Suprapubic skin (tissue), 4 donors: ENCODE measurements around the gene ABHD16A. TPM values are rescaled to one million over a fixed set of nuclear protein-coding genes. Genes with fewer than 3 reads are reported as not detected.

Source experiments
- DNase-seq, 2 donors: peaks; one replicate each; pipeline ENCODE4 v3.0.0-alpha.2; 2019; ENCODE audit warnings: low spot score in 2 of 2
- H3K27ac ChIP-seq: fragments of 200-600 bp; sonication (generic); one replicate; pipeline ENCODE4 v1.5.1; 2019
- H3K27me3 ChIP-seq: fragments of 200-600 bp; sonication (generic); one replicate; pipeline ENCODE4 v1.5.1; 2019
- H3K36me3 ChIP-seq: fragments of 200-600 bp; sonication (generic); one replicate; pipeline ENCODE4 v1.5.1; 2019
- H3K4me1 ChIP-seq: fragments of 200-600 bp; sonication (generic); one replicate; pipeline ENCODE4 v1.5.1; 2019
- H3K4me3 ChIP-seq: fragments of 200-600 bp; sonication (generic); one replicate; pipeline ENCODE4 v1.5.1; 2019; ENCODE audit warnings: mild to moderate bottlenecking
- H3K9me3 ChIP-seq: fragments of 200-600 bp; sonication (generic); one replicate; pipeline ENCODE4 v1.5.1; 2019
- EP300 ChIP-seq: sonication (generic); formaldehyde crosslinking; IDR thresholded peaks from one replicate; pipeline ENCODE4 v1.6.1; 2017; ENCODE audit warnings: antibody characterized with exemption
- POLR2A ChIP-seq, 2 donors: fragments of 450-650 bp; IDR thresholded peaks; one replicate each; pipeline ENCODE4 v1.6.1; 2017; ENCODE audit warnings: antibody characterized with exemption in 2 of 2, mild to moderate bottlenecking in 2 of 2, moderate library complexity in 2 of 2
- POLR2AphosphoS5 ChIP-seq, 3 donors: sonication (generic); formaldehyde crosslinking; IDR thresholded peaks; one replicate each; pipeline ENCODE4 v1.6.1; 2017; ENCODE audit warnings: antibody characterized with exemption in 3 of 3
- WGBS: methylation state at CpG from one replicate; pipeline ENCODE4 v1.1.5; 2018; 5-methylcytosine and 5-hydroxymethylcytosine counted together
- total RNA-seq, 4 donors: library from RNA; depleted of rRNA; stranded (reverse); fragments of >200 nt; gene quantifications; one replicate each; pipeline ENCODE4 v1.1.0, GENCODE V29; 2016
- TF ChIP-seq, protein P1 (sequence below), 2 donors: fragments of 200-600 bp in 1 of 2; fragments of 450-650 bp in 1 of 2; sonication (generic) in 1 of 2; IDR thresholded peaks; one replicate each; pipeline ENCODE4 v1.5.1; 2016 to 2019; ENCODE audit warnings: antibody characterized with exemption in 2 of 2, mild to moderate bottlenecking in 1 of 2, moderate library complexity in 1 of 2

Gene ABHD16A
- total RNA-seq, 4 donors from 2014 or later = 49.4 to 68.2 (median 57.3) TPM

DNA sequence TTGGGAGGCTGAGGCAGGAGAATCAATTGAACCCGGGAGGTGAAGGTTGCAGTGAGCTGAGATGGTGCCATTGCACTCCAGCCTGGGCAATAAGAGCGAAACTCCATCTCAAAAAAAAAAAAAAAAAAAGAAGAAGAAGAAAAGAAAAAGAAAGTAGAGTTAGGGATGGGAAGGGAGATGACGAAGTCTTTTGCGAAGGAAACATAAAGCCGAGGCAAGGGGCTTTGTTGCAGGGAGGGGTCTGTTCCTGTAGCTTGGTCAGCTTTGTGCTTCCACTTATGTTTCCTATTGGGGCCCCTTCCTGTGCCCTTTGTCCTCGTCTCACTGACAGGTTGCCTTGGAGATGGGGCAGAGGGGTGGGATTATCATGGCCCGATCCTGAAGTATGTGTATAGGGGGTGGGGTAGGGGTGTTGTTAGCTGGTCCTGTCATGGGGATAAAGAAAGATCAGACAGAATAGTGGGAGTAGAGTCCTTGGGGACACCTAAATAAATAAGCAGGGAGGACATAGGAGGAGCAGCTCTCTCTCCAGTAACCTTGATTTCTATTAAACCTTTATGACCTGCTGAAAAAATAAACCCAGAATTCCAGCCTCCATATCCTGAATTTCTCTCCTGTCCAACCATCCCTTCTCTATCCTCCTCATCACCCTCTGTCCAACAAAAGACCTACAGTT is 34.3 kb upstream of the ABHD16A start:
- DNase-seq = no peak
- peaks cover 22% of the 10 kb centered on the region for H3K36me3 ChIP-seq
- peaks cover 69% of the 10 kb centered on the region for H3K4me1 ChIP-seq
- H3K27me3 ChIP-seq = no peaks in the 10 kb centered on the region
- WGBS = 60% methylated on average over 7 of the region's 7 CpGs
- TF ChIP-seq, protein P1, sequence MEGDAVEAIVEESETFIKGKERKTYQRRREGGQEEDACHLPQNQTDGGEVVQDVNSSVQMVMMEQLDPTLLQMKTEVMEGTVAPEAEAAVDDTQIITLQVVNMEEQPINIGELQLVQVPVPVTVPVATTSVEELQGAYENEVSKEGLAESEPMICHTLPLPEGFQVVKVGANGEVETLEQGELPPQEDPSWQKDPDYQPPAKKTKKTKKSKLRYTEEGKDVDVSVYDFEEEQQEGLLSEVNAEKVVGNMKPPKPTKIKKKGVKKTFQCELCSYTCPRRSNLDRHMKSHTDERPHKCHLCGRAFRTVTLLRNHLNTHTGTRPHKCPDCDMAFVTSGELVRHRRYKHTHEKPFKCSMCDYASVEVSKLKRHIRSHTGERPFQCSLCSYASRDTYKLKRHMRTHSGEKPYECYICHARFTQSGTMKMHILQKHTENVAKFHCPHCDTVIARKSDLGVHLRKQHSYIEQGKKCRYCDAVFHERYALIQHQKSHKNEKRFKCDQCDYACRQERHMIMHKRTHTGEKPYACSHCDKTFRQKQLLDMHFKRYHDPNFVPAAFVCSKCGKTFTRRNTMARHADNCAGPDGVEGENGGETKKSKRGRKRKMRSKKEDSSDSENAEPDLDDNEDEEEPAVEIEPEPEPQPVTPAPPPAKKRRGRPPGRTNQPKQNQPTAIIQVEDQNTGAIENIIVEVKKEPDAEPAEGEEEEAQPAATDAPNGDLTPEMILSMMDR (IDR thresholded peaks at IDR 0.05) = no peak
- TF ChIP-seq POLR2A (IDR thresholded peaks at IDR 0.05) = no peak
- no peak for TF ChIP-seq EP300
- TF ChIP-seq POLR2AphosphoS5 (IDR thresholded peaks at IDR 0.05) = no peak
- no peaks in the 10 kb centered on the region for H3K9me3 ChIP-seq
- H3K4me3 ChIP-seq = no peak overlapping the region
- peak overlapping the region; percentile 89 for H3K27ac ChIP-seq

DNA sequence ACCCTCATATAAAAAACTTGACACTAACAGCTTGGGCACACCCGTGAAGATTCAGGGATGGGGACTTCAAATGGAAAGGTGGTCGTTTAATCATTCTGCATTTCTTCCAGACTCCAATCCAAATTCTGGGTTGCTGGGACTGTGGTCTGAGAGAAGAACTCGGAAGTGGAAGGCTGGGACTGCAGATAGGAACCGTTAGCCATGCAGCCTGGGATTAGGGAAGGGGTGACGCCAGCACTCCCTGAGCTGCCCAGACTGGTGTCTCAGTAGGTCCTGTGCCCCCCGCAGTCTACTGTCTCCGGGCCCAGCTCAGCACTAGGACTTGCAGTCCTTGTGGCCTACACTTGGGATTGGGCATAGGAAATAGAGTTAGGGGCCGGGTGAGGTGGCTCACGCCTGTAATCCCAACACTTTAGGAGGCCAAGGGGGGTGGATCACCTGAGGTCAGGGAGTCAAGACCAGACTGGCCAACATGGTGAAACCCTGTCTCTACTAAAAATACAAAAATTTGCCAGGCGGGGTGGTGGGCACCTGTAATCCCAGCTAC is 33.7 kb upstream of the ABHD16A start:
- Histone ChIP-seq H3K36me3 (peaks cover 24% of the 10 kb centered on the region), H3K9me3 (no peaks in the 10 kb centered on the region), H3K27ac (peak overlapping the region; percentile 89), H3K4me1 (peaks cover 71% of the 10 kb centered on the region), H3K4me3 (peak overlapping the region; percentile 75), H3K27me3 (no peaks in the 10 kb centered on the region)
- WGBS = 35% methylated on average over 10 of the region's 10 CpGs
- no peak for TF ChIP-seq POLR2A (IDR thresholded peaks at IDR 0.05)
- no peak for DNase-seq

DNA sequence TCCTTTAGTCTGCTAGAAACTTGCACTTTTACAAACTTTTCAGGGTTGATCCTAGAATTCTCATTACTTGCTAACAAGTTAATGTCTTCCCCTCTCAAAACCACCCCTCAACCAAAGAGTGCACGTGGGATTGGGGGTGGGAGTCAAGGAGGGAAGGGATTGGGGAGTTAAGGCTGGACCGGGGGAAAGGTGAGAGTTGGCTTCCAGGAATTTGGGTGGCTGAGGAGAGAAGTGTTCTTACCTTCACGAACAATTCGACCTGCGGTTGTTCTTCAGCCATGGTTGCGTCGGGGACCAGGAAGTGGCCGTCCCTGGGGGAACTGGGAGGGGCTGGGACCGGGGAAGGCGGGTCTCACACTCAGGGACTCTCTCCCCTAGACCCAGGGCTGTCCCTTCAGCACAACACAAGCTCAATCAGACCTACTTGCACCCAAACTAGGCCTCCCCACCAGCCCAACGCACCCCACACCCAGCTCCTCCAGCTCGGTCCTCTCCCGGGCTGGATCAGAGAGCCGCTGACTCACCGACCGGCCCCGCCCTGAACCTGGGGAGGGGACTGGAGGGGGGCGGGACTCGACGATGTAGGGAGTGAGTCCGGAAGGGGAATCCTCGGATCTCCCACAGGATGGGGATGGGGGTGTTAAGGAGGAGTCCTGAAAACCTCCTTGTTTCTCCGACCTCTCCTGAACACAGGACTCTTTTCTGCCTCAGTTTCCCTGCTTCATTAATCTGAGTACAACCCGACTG is 33.1 kb upstream of the ABHD16A start, which contains the start of gene CLIC1:
CLIC1 (minus strand) TSS at position 510 of the 747 bp plus-strand sequence; CDS start at position 280, 230 bp downstream.
- peak; percentile 95 for DNase-seq
- Histone ChIP-seq H3K27me3 (no peaks in the 10 kb centered on the region), H3K36me3 (peaks cover 31% of the 10 kb centered on the region), H3K4me3 (peak within 1 kb of the TSS; percentile 75), H3K4me1 (peaks cover 74% of the 10 kb centered on the region), H3K9me3 (no peaks in the 10 kb centered on the region), H3K27ac (peak within 1 kb of the TSS; percentile 89)
- TF ChIP-seq EP300 (no peak), POLR2A (IDR thresholded peaks at IDR 0.05) (peak; percentile 88 to 89), POLR2AphosphoS5 (IDR thresholded peaks at IDR 0.05) (peak; percentile 11 to 79 (median 69))
- TF ChIP-seq, protein P1 (IDR thresholded peaks at IDR 0.05) = no peak
- WGBS = 0% methylated on average over 13 of the region's 24 CpGs

DNA sequence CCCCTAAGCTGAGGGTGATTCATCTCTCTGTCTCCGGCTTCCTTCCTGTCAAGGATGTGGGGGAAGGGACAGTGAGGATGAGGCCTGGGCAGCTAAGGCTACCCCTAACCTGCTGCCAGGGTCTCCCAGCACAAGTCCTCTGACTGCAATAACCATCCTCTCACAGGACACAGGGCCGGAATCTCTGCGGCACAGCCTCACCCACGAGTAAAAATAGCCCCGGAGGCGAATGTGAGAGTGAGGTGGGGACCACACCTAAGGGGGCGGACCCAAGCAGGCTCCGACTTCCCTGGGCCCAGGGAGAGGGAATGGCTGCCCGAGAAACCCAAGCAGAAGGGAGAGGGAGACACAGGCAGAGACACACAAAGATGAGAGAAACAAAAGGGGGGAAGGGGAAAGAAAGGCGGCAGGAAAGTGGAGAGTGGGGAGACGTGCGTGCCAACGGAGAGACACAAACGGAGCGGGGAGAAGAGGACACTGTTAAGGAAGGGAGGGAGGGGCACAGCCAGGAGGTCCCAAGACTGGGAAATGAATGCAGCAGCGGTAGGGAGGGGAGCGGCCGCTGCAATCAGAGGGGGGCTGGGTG is 31.8 kb upstream of the ABHD16A start:
- Histone ChIP-seq H3K27me3 (no peaks in the 10 kb centered on the region), H3K4me3 (peak overlapping the region; percentile 75), H3K27ac (peak overlapping the region; percentile 89), H3K4me1 (peaks cover 77% of the 10 kb centered on the region), H3K36me3 (peaks cover 40% of the 10 kb centered on the region), H3K9me3 (no peaks in the 10 kb centered on the region)
- TF ChIP-seq EP300 (no peak), POLR2A (IDR thresholded peaks at IDR 0.05) (peak in 1 of 2 donors; percentile 6), POLR2AphosphoS5 (IDR thresholded peaks at IDR 0.05) (peak in 1 of 3 donors; percentile 18)
- TF ChIP-seq, protein P1 (IDR thresholded peaks at IDR 0.05) = no peak
- WGBS = 0% methylated on average over 18 of the region's 18 CpGs
- DNase-seq = no peak

DNA sequence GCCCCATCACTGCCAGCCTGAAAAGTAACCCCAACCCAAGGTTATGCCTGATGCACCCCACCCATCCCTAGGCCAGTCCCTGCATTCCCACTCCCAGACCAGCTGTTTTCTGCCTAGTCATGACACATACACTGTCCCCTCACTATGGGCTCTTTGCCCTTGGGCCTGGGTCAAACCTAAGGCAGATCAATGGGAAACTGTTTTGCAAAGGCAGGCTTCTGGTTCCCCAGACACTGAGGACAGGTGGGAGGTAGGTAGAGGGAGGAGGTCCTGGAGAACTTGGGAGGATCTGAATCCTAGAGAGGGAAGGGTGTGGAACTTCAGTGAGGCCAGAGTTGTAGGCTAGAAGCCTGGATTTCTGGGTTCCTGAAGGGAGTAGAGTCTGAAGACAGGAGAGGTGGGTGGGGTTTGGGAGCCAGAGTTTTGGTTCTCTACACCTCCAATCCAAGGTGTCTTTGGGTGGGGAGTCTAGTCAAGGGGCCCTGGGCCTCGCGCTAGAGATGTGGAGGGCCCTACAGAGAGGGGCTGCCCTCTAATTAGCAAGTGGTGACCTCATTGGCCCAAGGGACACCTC is 31.2 kb upstream of the ABHD16A start:
- 8% methylated on average over 2 of the region's 2 CpGs for WGBS
- TF ChIP-seq POLR2AphosphoS5 (IDR thresholded peaks at IDR 0.05) = no peak
- Histone ChIP-seq H3K36me3 (peaks cover 40% of the 10 kb centered on the region), H3K4me3 (peak overlapping the region; percentile 75), H3K4me1 (peaks cover 78% of the 10 kb centered on the region), H3K27ac (peak overlapping the region; percentile 89), H3K9me3 (no peaks in the 10 kb centered on the region), H3K27me3 (no peaks in the 10 kb centered on the region)
- peak in 1 of 2 donors; percentile 77 for DNase-seq
